ENCODE measurements around the gene SLC2A13. TPM values are rescaled to one million over a fixed set of nuclear protein-coding genes. Genes with fewer than 3 reads are reported as not detected.

SLC2A13 gene
- total RNA-seq, 1 donor from 2014 or later: 17.4 TPM

DNA sequence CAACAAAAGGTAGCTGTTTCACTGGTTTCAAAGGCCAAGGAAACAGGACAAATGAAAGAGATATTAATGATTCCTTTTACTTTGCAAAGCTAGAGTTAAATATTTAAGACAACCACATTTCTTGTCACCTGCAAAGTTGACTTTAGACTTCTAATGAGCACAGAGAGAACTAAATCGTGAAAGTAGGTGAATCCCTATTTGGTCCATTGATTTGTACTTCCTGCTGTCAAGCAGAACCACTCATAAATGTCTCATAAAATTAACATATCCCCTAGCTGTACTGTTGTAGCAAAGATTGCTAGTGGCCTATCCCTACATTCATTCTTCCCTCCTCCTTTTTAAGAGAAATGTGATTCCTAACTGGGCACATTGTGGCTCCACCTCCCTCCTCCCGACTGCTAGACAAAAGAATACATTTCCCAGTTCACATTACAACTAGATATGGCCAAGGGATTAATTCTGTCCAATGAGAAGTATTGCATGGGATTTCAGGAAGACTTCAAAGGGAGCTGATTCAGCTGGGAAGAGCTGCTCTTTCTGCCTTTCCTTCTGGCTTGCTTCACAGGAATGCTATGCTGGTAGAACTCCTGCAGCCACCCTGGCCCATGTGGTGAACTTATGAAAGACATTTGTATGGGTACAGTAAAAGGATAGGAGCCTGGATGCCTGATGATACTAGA, 258.8 kb downstream of the SLC2A13 start:
- intact Hi-C loops (cut with DNase I): no loop called here
- no peaks in the 10 kb centered on the region for H3K36me3 ChIP-seq

DNA sequence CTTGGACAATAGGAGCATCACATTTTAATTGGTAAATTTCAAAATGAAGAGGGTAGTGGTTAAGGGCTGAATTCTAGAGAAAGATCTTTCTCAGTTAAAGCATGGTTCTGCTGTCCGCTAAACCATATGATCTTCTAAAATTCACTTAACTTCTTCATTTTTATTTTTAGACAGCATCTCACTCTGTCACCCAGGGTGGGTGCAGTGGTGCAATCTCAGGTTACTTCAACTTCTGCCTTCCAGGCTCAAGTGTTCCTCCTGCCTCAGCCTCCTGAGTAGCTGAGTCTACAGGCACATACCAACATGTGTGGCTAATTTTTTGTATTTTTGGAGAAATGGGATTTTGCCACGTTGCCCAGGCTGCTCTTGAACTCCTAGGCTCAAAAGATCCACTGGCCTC, 259.6 kb downstream of the SLC2A13 start:
- H3K9me3 ChIP-seq: no peaks in the 10 kb centered on the region
- no peak for DNase-seq (ENCODE audit: extremely low spot score in 2 of 2)
- H3K27me3 ChIP-seq: no peaks in the 10 kb centered on the region
- intact Hi-C loops (cut with DNase I): no loop called here
- TF ChIP-seq POLR2AphosphoS5 (IDR thresholded peaks at IDR 0.05; ENCODE audit: insufficient read depth in 1 of 2, low read depth in 1 of 2): no peak
- no peak for TF ChIP-seq CTCF (IDR thresholded peaks at IDR 0.05)
- TF ChIP-seq POLR2A (IDR thresholded peaks at IDR 0.05): no peak
- no peaks in the 10 kb centered on the region for H3K36me3 ChIP-seq
- no peak overlapping the region for H3K27ac ChIP-seq
- no peaks in the 10 kb centered on the region for H3K4me1 ChIP-seq
- no peak overlapping the region for H3K4me3 ChIP-seq

More for the DNA sequence above, 258.8 kb downstream of the SLC2A13 start:
- H3K4me1 ChIP-seq: no peaks in the 10 kb centered on the region
- no peak for TF ChIP-seq POLR2AphosphoS5 (IDR thresholded peaks at IDR 0.05; ENCODE audit: insufficient read depth in 1 of 2, low read depth in 1 of 2)
- no peak for TF ChIP-seq CTCF (IDR thresholded peaks at IDR 0.05)
- no peak for TF ChIP-seq POLR2A (IDR thresholded peaks at IDR 0.05)
- no peak overlapping the region for H3K4me3 ChIP-seq
- H3K27me3 ChIP-seq: no peaks in the 10 kb centered on the region
- H3K27ac ChIP-seq: no peak overlapping the region
- no peak for DNase-seq (ENCODE audit: extremely low spot score in 2 of 2)
- H3K9me3 ChIP-seq: no peaks in the 10 kb centered on the region

DNA sequence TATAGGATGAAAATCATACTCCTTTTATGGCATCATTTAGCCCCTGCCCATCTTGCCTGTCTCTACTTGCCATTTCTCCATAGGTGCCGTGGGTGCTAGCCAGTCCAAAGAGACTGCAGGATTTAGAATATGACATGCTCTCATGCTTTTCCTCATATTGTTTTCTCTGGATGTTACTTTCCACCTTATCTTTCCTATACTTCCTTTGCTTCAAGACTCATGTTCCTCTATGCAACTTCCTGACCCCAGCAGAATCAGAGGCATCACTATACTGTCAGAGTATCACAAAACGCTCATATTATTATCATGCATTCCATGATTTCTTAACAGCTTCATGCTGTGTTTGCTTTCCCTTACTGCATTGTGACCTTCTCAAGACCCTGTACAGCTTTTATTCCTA, 265.5 kb downstream of the SLC2A13 start:
- intact Hi-C loops (cut with DNase I): no loop called here
- no peaks in the 10 kb centered on the region for H3K9me3 ChIP-seq
- H3K27me3 ChIP-seq: no peaks in the 10 kb centered on the region
- no peak overlapping the region for H3K4me3 ChIP-seq
- H3K27ac ChIP-seq: no peak overlapping the region
- DNase-seq (ENCODE audit: extremely low spot score in 2 of 2): no peak
- no peak for TF ChIP-seq CTCF (IDR thresholded peaks at IDR 0.05)
- TF ChIP-seq POLR2A (IDR thresholded peaks at IDR 0.05): no peak
- TF ChIP-seq POLR2AphosphoS5 (IDR thresholded peaks at IDR 0.05; ENCODE audit: insufficient read depth in 1 of 2, low read depth in 1 of 2): no peak
- no peaks in the 10 kb centered on the region for H3K36me3 ChIP-seq
- H3K4me1 ChIP-seq: no peaks in the 10 kb centered on the region

DNA sequence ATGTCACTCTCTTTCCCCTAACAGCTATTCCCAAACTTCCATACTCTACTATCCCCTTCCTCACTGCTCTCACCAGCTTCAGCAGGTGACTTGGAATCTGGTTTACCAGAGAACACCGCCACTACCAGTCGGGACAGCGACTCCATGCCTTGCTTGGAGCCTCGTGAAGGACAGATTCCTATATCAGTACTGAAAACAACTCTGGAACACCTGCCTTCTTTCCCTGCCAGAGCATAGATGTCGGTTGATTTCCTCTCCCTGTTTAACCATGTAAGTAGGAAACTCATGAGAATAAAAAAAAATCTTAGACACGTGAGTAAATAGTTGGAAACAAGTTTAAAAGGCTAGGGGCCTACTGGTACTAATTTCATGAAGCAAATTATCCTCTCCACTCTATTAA, 266.8 kb downstream of the SLC2A13 start:
- no peaks in the 10 kb centered on the region for H3K36me3 ChIP-seq
- no peaks in the 10 kb centered on the region for H3K27me3 ChIP-seq
- H3K9me3 ChIP-seq: no peaks in the 10 kb centered on the region
- intact Hi-C loops (cut with DNase I): no loop called here
- no peak for DNase-seq (ENCODE audit: extremely low spot score in 2 of 2)
- H3K27ac ChIP-seq: no peak overlapping the region
- H3K4me1 ChIP-seq: no peaks in the 10 kb centered on the region
- no peak overlapping the region for H3K4me3 ChIP-seq
- no peak for TF ChIP-seq POLR2AphosphoS5 (IDR thresholded peaks at IDR 0.05; ENCODE audit: insufficient read depth in 1 of 2, low read depth in 1 of 2)
- no peak for TF ChIP-seq CTCF (IDR thresholded peaks at IDR 0.05)
- TF ChIP-seq POLR2A (IDR thresholded peaks at IDR 0.05): no peak

Measured in vagina (tissue), 2 donors.